Coronary artery (tissue), 2 donors: ENCODE data around the gene FAM13A.
"Not testable (repeated sequence)": the region's sequence is repeated elsewhere in the genome, so short reads cannot be mapped to it uniquely, and the experiment has no call there.

Experiments used
- DNase-seq: peaks from one replicate; pipeline ENCODE4 v3.0.0-alpha.2; 2017; ENCODE audit warnings: low spot score
- H3K27ac ChIP-seq, 2 donors: fragments of 200-600 bp; sonication (generic); one replicate each; pipeline ENCODE4 v1.5.1; 2016 to 2019
- H3K4me3 ChIP-seq: fragments of 200-600 bp; sonication (generic); 2 replicates; pipeline ENCODE4 v1.5.1; 2016; ENCODE audit warnings: mild to moderate bottlenecking, moderate library complexity
- CTCF ChIP-seq: fragments of 200-600 bp; sonication (generic); IDR thresholded peaks from one replicate; pipeline ENCODE4 v1.5.1; 2019; ENCODE audit warnings: antibody characterized with exemption

Gene FAM13A

GRCh38 chr4:88927420-88927819 lies 129.6 kb downstream of the FAM13A start:
- DNase-seq, result no peak
- Histone ChIP-seq H3K27ac (no peak overlapping the region), H3K4me3 (no peak overlapping the region)
- TF ChIP-seq CTCF, result no peak

- H3K4me3 ChIP-seq, result no peak overlapping the region
- DNase-seq, result no peak
- TF ChIP-seq CTCF, result no peak
- no peak overlapping the region for H3K27ac ChIP-seq
Observed at GRCh38 chr4:88919056-88919455, 137.9 kb downstream of the FAM13A start.

GRCh38 chr4:88913181-88913580 lies 143.8 kb downstream of the FAM13A start:
- H3K27ac ChIP-seq, H3K4me3 ChIP-seq, DNase-seq: not testable (repeated sequence)

GRCh38 chr4:88911246-88912212 lies 145.5 kb downstream of the FAM13A start:
- Histone ChIP-seq H3K27ac (no peak overlapping the region), H3K4me3 (no peak overlapping the region)
- DNase-seq, result no peak
- TF ChIP-seq CTCF, result no peak

GRCh38 chr4:88910101-88910500 lies 146.9 kb downstream of the FAM13A start:
- no peak overlapping the region for H3K4me3 ChIP-seq
- DNase-seq, result no peak

GRCh38 chr4:88908521-88908920 lies 148.5 kb downstream of the FAM13A start:
- Histone ChIP-seq H3K27ac (no peak overlapping the region), H3K4me3 (no peak overlapping the region)
- no peak for DNase-seq
- TF ChIP-seq CTCF, result no peak

More at GRCh38 chr4:88910101-88910500, 146.9 kb downstream of the FAM13A start:
- H3K27ac ChIP-seq, result no peak overlapping the region
- no peak for TF ChIP-seq CTCF

GRCh38 chr4:88908003-88908402 lies 149.0 kb downstream of the FAM13A start:
- no peak for DNase-seq
- H3K4me3 ChIP-seq, result no peak overlapping the region
- no peak overlapping the region for H3K27ac ChIP-seq
- no peak for TF ChIP-seq CTCF
